HL-60/S4 treated with retinoic acid at 250 ng/mL for 4 days and 3 days (cell line): ENCODE data around the gene FOXL3.

Experiments used
- in situ Hi-C: fragments of 300-500 bp; cut with MboI; formaldehyde crosslinking; loops from 2 replicates; pipeline ENCODE4 v1.7.0; 2022; ENCODE audit warnings: low sequenced_read_pairs

The FOXL3 gene

DNA sequence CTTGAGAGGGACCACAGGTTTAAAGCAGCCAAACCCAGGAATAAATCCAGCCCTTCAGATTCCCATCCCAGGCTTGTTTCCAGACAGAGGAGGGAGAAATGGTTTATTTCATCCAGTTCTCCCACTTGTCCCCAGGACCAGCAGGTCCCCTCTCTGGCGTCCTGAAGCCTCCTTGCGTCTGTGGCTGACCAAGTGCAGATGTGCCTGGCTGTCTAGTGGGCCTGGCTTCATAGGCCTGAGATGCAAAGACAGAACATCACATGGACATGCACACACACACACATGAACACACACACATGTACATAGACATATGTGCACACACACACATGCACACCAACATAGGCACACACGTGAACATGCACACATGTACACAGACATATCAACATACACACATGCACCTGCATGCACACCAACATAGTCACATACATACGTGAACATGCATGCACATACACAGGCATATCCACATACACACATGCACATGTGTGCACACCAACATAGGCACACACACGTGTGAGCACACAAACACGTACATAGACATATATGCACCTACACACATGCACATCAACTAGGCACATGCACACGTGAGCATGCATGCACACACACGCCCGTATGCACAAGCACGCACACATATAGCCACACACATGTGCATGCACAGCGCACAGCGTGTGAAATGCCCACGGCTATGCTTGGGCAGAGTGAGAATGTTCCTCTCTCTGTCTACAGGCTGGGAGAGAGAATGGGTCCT lies 10.7 kb downstream of the FOXL3 start:
- in situ Hi-C loops = no loop called here

DNA sequence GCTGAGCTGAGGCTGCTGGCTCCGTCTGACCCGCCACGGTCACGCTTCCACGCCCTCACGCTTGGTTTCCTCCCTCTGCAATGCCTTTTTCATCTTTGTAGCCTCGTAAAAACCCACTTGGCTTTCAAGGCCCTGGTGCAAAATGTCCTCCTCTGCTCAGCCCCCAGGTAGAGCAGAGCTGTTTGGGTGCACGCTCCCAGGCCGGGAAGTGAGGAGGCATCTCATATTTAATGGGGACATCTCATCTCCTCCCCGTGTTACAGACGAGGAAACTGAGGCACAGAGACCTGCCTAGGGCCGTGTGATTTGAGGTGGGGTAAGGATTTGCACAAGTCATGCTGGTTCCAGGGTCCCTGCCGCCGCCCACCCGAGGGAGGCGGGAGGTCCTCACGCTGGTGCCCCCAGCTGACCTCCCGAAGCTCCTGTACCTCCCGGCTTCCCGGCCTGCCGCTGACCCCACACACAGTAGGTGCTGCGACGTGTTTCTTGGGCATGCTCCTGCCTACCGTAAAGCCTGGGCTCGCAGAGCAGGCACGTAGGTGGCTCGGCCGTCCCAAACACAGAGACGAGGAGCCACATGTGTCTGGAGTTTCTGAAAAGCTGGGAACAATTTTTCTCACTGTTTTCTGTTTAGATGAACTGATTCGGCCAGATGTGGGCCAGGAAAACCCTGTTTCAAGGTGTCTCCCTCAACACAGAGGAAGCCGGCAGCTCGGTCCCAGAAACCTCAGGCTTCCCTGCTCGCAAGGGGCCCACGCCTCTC lies 11.5 kb downstream of the FOXL3 start:
- in situ Hi-C loops = no loop called here

DNA sequence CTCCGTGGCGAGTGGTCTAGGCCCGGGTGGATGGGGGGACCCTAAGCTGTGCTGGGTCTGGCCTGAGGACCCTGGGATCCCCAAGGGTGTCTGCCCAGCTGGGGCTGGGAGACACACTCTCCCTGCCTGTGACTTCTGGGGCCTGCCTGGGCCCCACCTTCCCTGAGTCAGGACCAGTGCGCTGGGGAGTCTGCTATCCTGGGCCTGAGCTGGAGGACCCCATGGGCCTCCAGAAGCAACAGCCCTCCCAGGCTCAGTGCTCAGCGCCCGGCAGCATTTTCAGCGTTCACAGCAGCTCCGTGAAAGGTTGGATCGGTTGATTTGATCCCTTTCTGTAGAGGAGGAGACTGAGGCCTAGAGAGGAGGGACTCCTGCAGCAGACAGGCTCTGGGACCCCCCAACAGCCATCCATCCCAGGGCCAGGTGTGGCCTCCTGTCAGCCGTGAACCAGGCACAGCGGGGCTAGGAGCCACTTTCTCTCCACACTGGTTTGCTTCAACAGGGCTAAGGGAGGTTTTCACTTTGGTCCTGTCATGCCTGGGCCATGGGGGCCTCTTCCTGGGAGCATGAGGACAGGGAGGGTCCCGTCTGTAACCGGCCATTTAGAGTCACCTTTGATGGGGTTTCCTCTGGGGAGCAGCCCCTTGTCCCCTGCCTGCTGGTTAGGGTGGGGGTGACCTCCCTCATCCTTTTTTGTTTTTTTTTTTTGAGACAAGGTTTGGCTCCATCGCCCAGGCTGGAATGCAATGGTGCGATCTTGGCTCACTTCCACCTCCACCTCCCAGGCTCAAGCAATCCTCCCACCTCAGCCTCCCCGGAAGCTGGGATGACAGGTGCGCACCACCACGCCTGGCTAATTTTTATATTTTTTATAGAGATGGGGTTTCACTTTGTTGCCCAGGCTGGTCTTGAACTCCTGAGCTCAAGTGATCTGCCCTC lies 12.4 kb downstream of the FOXL3 start:
- in situ Hi-C loops = no loop called here

DNA sequence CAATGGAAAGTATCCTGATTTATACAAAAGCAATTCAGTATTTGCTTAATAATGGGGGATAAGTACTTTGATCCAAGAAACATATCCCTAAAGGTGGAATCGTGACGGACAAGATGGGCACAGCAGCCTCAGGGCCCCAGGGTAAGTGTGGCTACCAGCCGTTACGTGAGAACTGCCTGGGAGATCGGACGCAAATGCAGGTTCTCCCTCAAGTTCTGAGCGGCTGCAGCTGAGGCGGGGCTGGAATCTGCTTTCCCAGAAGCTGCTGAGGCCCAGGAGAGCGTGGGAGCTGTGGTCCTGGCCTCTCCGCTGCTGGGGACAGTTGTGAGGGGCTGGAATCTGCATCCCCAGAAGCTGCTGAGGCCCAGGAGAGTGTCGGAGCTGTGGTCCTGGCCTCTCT lies 13.5 kb downstream of the FOXL3 start:
- in situ Hi-C loops = no loop called here

DNA sequence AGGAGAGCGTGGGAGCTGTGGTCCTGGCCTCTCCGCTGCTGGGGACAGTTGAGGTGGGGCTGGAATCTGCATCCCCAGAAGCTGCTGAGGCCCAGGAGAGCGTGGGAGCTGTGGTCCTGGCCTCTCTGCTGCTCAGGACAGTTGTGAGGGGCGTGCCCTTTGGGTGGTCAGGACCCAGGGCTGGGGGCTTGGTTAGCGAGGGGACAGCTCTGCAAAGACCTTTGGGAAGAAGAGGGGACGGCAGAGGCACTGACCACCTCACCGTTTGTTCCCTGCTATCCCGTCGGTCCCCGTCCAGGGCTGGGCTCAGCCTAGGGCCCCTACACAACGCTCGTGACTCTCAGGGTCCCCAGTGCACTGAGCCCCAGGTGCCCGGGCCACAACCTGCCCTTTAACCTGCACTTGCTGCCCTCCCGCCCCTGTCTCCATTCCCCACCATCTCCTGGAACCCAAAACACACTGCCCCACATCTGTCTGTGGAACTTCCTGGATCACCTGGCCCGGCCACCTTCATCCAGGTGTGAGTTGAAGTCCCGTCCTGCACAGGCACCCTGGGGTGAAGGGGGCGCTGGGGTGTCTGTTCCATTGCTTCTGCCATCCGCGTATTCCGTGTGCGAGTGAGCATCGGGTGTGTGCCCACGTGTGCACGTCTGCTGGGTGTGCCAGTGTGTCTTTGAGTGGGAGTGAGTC lies 14.1 kb downstream of the FOXL3 start:
- in situ Hi-C loops = no loop called here

DNA sequence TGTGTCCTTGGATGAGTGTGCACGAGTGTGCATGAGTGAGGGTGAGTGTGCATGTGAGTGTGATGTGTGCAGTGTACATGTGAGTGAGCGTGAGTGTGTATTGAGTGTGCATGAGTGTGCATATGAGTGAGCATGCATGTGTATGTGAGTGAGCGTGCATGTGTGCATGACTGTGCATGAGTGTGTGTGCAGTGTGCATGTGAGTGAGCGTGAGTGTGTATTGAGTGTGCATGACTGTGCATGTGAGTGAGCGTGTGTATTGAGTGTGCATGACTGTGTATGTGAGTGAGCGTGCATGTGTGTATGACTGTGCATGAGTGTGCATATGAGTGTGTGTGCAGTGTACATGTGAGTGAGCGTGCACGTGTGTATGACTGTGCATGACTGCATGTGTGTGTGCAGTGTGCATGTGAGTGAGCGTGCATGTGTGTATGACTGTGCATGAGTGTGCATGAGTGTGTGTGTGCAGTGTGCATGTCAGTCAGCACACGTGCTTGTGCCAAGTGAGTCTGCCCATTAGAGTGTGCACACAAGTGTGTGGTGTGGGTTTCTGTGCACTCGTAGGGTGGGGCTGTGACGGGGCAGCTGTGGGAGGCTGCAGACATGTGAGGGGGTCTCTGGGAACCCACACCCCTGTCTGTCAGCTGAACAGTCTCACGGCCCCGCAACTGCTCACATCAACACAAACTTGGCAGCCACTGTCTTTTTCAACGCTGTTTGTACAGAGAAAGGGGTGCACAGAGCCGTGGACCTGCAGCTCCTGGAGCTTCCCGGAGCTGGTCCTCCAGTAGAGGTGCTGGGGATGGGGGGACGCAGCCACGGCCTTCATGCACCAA lies 14.8 kb downstream of the FOXL3 start:
- in situ Hi-C loops = no loop called here

DNA sequence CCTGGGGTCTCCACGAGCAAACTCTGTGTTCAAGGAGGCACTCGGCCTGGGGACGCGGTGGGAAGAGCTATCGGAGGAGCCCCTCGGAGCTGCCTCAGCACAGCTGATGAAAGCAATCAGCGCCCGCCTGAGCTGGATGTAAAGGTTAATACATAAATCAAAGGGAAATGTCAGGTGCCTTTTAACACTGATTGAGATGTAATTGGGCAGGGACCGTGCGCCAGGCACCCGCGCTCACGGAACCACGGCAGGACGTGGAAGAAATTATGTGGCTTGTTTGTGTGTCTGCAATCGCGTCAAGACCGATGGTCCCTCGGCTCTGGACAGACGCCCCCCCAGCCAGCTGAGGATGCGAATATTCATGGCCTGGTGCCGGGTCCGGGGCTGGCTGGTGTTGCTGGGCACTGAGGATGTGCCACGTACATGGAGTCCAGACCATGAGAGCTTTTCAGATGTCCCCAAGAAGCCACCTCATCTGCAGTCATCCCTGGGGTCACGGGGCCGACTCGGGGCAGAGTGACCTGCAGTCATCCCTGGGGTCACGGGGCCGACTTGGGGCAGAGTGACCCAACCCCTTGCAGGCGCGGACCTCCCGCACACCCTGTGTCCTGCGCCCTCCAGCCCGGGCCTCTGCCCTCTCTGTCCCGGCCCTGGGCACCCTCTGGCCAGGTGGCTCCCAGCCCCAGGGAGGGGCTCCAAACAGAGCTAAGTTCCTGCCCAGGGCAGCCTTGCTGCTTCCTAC lies 15.6 kb downstream of the FOXL3 start:
- in situ Hi-C loops = no loop called here

DNA sequence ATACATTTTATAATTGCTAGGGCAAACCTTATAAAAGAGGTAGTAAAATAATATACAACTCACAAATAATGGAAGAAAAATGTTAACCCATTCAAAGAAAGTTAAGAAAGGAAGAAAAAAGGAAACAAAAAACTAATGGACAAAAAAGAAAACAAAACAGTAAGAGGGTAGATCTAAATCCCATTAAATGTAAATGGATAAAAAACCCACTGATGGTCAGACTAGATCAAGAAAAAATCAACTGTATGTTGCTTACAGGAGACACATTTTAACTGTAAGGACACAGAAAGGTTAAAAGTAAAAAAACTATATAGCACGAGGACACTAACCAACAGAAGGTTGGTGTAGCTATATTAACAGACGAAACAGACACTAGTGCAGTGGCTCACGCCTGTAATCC lies 18.0 kb downstream of the FOXL3 start:
- in situ Hi-C loops = no loop called here

DNA sequence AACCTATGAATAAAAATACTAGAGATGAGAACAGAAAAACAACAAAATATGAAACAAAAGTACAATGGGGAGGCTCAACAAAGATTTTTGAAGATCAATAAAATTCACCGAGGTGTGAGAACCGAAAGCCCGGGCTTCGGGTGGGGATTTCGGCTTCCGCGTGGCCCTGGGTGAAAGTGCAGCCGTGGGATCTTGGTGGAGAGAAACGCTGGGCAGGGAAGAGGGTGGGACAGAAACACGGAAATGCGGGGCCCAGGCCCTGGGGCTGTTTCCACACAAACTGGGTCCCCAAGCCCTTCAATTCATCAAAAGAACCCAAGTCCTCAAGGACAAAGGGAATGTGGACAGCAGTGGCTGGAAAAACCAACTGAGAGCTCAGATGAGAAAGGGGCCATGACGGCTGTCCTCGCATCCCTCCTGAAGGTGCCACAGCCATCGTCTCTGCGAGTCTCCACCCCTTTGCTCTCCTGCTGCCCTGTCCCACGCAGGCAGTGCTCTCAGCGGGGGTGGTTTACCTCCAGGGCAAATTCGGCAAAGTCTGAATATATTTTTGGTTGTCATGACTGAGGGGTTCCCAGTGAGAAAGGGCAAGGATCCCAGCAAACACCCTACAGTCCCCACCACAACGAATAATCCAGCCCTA lies 19.7 kb downstream of the FOXL3 start:
- in situ Hi-C loops = no loop called here

DNA sequence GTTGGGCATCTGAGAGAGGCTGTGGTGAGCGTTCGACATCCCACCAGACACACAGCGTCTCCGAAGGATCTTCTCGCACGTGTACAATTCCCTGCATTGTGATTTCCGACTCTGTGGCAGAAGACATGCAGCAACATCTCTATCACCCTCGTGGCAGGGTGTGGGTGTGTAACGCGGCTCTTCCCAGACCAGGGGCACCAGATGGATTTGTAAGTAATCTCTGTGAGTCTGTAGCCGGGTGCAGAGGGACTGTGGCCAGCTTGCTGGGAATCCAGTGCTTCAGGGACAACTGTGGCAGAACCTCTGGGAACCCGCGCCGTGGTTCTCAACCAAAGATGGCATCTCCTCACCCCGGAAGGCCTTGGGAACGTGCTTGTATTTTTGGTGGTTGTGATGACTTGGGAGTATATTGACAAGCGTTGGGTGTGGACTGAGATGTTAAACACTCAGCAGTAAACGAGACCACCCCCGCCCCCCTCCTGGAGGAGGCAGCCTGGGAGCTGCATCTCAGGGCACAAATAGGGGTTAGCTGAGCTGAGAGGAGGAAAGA lies 21.2 kb downstream of the FOXL3 start:
- in situ Hi-C loops = no loop called here

DNA sequence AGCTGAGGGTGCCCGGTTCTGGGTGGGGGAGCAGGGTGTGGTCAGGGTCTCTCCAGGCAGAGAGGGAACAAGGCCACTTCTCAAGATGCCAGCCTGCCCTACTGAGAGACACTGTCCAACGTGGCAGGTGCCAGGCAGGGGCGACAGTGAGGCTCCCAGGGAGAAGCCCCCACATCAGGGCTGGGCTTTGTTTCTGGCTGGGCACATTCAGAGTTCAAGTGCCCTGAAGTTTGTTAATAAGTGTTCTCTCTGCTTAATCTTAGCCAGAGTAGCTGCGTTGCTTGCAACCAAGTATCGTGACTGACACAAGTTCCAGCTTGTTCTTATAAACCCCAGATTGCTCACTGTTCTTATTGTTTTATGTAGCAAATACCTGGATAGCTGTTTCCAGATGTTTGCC lies 21.8 kb downstream of the FOXL3 start:
- in situ Hi-C loops = no loop called here

DNA sequence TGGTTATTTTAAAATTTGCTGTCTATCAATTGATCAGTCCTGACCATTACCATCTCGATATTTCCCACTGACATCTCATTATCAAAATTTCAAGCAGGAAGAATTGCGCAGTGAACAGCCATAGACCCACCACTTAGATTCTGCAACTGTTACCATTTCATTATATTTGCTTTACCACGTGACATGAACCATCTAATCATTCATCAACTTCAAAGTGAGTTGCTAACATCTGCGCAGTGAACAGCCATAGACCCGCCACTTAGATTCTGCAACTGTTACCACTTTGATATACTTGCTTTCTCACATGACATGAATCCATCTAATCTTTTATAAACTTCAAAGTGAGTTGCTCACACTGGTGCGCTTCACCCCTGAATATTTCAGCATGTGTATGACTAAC lies 22.5 kb downstream of the FOXL3 start:
- in situ Hi-C loops = no loop called here

DNA sequence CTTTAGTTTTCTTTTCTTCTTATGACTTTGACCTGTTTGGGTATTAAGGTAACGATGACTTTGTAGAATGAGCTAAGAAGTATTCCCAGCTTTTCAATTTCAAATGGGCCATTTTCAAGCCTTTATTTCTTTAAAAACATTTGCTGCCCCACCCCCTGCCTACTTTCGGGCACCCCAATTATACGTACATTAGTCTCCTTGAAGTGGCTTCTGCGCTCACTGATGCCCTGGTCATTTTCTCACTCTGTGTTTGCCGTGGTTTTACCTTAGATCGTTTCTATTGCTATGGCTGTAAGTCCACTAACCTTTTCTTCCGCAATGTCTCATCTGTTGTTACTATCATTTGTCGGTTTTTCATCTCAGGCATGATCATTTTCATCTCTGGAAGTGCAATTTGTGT lies 24.9 kb downstream of the FOXL3 start:
- in situ Hi-C loops = no loop called here

DNA sequence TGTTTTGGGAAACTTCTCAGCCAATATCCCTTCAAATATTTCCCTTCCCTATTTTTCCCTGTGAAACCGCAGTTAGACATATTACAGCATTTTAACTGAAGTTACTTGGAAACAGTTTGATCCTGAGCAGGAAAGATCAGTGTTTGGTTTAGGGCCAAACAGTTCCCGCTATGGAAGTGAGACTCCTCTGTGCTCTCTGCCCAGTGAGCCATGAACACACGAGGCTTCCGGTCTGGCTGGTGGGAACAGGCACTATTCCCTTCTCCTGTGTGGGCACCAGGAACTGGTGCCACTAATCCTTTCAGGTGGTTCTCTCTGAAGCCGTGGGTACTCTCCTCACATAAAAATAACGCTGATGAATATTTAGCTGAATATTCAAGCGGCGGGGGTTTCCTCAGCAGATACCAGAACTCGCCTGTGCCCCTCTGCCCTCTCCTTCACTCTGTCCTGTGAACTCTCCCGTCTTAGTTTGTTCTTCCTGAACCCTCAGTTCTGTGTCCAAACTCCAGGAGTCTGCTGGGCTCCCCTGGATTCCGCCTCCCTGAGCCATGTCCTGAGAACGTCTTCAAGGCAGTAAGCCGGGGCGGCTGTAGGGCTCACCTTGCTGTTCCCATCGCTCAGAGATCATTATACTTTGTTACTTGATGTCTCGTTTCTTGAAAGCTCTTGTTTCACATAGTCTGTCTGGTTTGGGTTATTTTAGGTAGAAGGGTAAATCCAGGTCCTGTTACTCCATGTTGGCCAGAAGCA lies 25.7 kb downstream of the FOXL3 start:
- in situ Hi-C loops = no loop called here

DNA sequence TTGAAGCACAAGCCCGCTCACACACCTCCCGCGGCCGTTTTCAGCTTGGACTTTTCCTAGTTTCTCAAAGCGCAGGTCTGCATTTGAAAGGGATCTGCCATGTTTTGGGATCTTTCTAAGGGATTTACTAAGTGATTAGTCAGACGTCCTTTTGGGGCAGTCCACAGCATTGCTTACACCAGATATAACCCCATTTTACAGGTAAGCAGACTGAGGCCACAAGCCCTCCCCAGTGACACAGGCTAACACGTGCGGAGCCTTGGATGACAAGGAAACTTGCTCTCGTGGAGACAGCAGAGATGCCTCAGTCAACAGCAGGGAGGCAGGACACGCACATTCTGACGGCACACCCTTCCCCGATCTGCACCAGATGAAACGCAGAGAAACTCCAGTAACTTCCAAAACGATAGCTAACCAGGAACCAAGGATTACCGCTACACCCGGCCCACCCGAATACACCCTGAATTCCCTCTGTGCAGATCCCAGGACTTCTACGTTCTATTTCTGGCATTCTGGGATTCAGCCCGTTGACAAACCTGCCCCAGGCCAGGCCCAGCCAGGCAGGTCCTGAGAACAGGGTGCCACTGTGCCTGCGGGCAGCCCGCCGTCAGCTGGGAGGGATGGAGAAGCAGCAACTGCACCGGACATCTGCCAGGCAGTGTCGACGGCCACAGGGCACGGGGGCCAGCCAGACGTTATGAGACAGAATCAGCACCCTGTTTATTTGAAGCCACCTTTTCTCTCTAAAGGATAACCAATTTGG lies 27.9 kb downstream of the FOXL3 start:
- in situ Hi-C loops = no loop called here

DNA sequence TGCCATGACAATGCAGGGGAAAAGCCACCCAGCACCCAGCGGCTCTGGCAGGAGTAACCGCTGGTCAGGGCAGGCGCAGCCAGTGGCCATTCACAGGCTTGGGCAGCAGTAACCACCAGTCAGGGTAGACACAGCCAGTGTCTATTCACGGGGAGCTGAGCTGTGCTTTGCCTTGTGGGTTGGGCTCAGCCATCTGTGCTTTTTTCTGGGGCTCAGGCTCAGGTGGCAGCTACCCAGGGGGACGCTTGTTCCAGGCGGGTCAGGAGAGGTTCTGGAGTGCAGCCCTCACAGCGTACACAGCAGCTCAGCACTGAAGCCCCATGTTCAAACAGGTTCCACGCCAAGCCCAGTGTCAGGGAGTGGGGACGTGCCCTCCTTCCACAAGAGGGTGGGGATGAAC lies 28.5 kb downstream of the FOXL3 start:
- in situ Hi-C loops = no loop called here
